Uterus (tissue), 4 donors: ENCODE data around the gene KCNK10. TPM values are rescaled to one million over a fixed set of nuclear protein-coding genes. Genes with fewer than 3 reads are reported as not detected.

ENCODE experiments used
- DNase-seq, 2 donors: peaks; one replicate each; pipeline ENCODE4 v3.0.0-alpha.2; 2019 to 2020
- H3K27ac ChIP-seq, 2 donors: fragments of 200-600 bp; sonication (generic); 1 replicate in 1 of 2; 2 replicates in 1 of 2; pipeline ENCODE4 v1.5.1; 2016 to 2018
- H3K27me3 ChIP-seq, 2 donors: fragments of 200-600 bp; sonication (generic); one replicate each; pipeline ENCODE4 v1.5.1; 2018 to 2019; ENCODE audit warnings: control low read depth in 1 of 2
- H3K36me3 ChIP-seq, 2 donors: fragments of 200-600 bp; sonication (generic); one replicate each; pipeline ENCODE4 v1.5.1; 2019; ENCODE audit warnings: control low read depth in 1 of 2
- H3K4me1 ChIP-seq, 2 donors: fragments of 200-600 bp; sonication (generic); one replicate each; pipeline ENCODE4 v1.5.1; 2018 to 2019; ENCODE audit warnings: control low read depth in 1 of 2
- H3K4me3 ChIP-seq, 2 donors: fragments of 200-600 bp; sonication (generic); 1 replicate in 1 of 2; 2 replicates in 1 of 2; pipeline ENCODE4 v1.5.1; 2018 to 2019; ENCODE audit warnings: mild to moderate bottlenecking in 1 of 2
- H3K9me3 ChIP-seq, 2 donors: fragments of 200-600 bp; sonication (generic); one replicate each; pipeline ENCODE4 v1.5.1; 2019; ENCODE audit warnings: control low read depth in 1 of 2
- POLR2A ChIP-seq, 2 donors: fragments of 450-650 bp; IDR thresholded peaks; one replicate each; pipeline ENCODE4 v1.6.1; 2016; ENCODE audit warnings: antibody characterized with exemption in 2 of 2, mild to moderate bottlenecking in 1 of 2, moderate library complexity in 1 of 2
- intact Hi-C: fragments of 100-400 bp; cut with DNase I; formaldehyde crosslinking; loops from one replicate; pipeline ENCODE4 v1.15.1; 2023; ENCODE audit warnings: low total_unique reads
- total RNA-seq, 4 donors: library from RNA; depleted of rRNA in 3 of 4; stranded (reverse); fragments of >200 nt in 3 of 4; gene quantifications; one replicate each; pipeline versions ENCODE4 v1.1.0 to v1.2.4, GENCODE V29; 2014 to 2023
- TF ChIP-seq, protein P1 (sequence below), 4 experiments: fragments of 200-600 bp in 2 of 4; fragments of 450-650 bp in 2 of 4; sonication (generic) in 2 of 4; IDR thresholded peaks; one replicate each; pipeline ENCODE4 v1.5.1; 2016 to 2019; ENCODE audit warnings: antibody characterized with exemption in 4 of 4, mild to moderate bottlenecking in 2 of 4, moderate library complexity in 1 of 4
- donor health status: DM: yes; HTN: yes; CAD: no.

Gene KCNK10
- total RNA-seq, 4 donors from 2014 or later, result 0.14 TPM; not detected in 3

DNA sequence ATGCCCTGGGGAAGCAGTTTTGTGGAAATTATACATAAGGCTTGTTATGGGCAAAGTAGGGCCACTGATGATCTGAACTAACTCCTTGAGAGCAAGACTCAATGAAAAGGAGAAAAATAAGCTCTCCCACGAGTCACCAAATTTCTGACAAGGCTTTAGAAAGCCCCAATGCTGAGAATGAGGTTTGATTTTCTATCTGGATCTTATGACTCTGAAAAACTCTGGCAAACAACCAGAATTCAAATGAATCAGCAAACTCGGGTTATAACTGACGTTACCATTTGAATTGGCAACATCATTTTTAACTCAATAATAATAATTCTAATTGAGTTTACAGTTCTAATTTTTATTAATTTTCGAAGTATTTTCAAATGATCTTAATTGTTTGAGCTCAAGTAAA lies 79.1 kb downstream of the KCNK10 start:
- no peaks in the 10 kb centered on the region for H3K4me1 ChIP-seq
- no peak for DNase-seq
- H3K27me3 ChIP-seq, result no peaks in the 10 kb centered on the region
- intact Hi-C loops, result no loop called here
- H3K27ac ChIP-seq, result no peak overlapping the region
- H3K4me3 ChIP-seq, result no peak overlapping the region
- TF ChIP-seq POLR2A (IDR thresholded peaks at IDR 0.05), result no peak
- TF ChIP-seq, protein P1, sequence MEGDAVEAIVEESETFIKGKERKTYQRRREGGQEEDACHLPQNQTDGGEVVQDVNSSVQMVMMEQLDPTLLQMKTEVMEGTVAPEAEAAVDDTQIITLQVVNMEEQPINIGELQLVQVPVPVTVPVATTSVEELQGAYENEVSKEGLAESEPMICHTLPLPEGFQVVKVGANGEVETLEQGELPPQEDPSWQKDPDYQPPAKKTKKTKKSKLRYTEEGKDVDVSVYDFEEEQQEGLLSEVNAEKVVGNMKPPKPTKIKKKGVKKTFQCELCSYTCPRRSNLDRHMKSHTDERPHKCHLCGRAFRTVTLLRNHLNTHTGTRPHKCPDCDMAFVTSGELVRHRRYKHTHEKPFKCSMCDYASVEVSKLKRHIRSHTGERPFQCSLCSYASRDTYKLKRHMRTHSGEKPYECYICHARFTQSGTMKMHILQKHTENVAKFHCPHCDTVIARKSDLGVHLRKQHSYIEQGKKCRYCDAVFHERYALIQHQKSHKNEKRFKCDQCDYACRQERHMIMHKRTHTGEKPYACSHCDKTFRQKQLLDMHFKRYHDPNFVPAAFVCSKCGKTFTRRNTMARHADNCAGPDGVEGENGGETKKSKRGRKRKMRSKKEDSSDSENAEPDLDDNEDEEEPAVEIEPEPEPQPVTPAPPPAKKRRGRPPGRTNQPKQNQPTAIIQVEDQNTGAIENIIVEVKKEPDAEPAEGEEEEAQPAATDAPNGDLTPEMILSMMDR (IDR thresholded peaks at IDR 0.05), result no peak
- no peaks in the 10 kb centered on the region for H3K36me3 ChIP-seq
- H3K9me3 ChIP-seq, result no peaks in the 10 kb centered on the region

DNA sequence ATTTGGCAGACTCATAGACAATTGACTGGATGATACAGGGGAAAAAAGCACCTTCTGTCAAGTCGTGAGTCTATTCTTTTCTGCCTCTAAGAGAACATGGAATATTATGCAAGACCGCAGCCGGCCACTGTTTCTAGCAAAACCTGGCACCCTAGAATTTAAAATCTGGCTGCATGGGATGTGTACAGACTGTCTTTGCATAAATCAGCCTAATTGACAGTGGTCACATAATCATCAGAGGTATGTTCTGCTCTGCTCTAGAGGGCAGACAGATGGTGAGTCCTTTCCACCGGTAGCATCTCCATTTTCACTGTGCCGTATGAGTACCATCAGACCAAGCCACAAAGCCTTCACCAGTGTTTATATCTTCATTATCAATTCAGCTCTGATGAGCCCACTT lies 80.6 kb downstream of the KCNK10 start:
- Histone ChIP-seq H3K9me3 (no peaks in the 10 kb centered on the region), H3K27ac (no peak overlapping the region), H3K4me3 (no peak overlapping the region), H3K4me1 (no peaks in the 10 kb centered on the region), H3K27me3 (no peaks in the 10 kb centered on the region), H3K36me3 (no peaks in the 10 kb centered on the region)
- intact Hi-C loops, result no loop called here
- TF ChIP-seq, protein P1 (IDR thresholded peaks at IDR 0.05), result no peak
- TF ChIP-seq POLR2A (IDR thresholded peaks at IDR 0.05), result no peak
- no peak for DNase-seq

DNA sequence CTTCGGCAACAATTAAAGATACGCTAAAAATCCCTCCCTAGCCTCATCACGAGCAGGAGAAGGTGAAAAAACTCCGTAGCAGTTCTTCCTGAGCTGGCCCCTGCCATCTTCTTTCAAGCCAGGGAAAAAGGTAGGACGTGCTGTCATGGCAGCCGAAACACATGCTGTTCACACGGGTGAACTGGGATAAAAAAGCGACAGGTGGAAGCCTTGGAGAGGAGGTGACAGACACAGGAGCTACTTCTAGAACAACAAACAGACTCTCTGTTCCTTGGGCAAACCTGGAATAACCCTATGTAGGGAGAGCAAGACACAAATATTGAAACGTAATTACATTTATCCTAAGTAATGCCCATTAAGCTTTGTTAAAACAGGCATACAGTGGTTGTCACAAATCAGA lies 81.3 kb downstream of the KCNK10 start:
- TF ChIP-seq POLR2A (IDR thresholded peaks at IDR 0.05), result no peak
- TF ChIP-seq, protein P1 (IDR thresholded peaks at IDR 0.05), result no peak

DNA sequence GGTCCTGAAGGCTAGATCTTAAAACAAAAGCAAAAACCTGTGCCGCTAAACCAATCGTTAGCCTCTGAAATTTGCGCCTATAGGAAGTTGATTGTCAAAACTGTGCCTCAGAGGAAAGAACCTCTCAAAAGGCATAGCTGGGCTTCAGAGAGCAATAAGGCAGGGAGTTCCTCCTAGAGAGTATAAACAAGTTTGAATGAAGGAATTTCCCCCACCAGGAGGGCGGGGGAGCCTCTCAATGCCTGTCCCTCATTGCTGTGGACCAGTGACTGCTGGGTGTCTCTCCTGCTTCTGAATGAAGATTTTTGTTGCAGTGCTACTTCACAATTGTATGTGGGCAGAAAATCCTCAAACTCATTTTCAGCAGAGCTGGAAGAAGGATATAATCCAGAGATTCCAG lies 88.6 kb downstream of the KCNK10 start:
- Histone ChIP-seq H3K27ac (no peak overlapping the region), H3K27me3 (no peaks in the 10 kb centered on the region), H3K4me1 (no peaks in the 10 kb centered on the region), H3K9me3 (no peaks in the 10 kb centered on the region), H3K36me3 (no peaks in the 10 kb centered on the region), H3K4me3 (no peak overlapping the region)
- intact Hi-C loops, result no loop called here
- DNase-seq, result no peak
- TF ChIP-seq, protein P1 (IDR thresholded peaks at IDR 0.05), result no peak
- no peak for TF ChIP-seq POLR2A (IDR thresholded peaks at IDR 0.05)

More for the DNA sequence above, 81.3 kb downstream of the KCNK10 start:
- no peaks in the 10 kb centered on the region for H3K36me3 ChIP-seq
- no peaks in the 10 kb centered on the region for H3K27me3 ChIP-seq
- H3K27ac ChIP-seq, result no peak overlapping the region
- intact Hi-C loops, result no loop called here
- no peak for DNase-seq
- H3K4me1 ChIP-seq, result no peaks in the 10 kb centered on the region
- no peaks in the 10 kb centered on the region for H3K9me3 ChIP-seq
- H3K4me3 ChIP-seq, result no peak overlapping the region

DNA sequence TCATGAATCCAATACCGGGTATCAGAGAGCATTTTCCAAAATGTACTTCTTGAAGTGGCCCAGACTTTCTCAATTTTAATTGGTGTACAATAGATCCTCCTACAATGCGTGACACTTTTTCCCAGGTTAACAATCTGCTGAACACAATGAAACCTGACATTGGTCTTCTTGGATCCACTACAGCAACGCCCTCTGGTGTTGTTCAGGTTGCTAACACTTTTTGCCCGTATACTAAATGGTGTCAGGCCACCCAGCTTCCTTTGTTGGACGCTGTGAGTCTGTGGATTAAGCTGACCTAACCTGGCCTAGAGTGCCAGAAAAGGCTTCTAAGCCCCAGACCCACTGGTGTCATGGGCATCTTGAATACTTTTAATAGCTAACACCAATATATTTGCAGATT lies 89.2 kb downstream of the KCNK10 start:
- DNase-seq, result no peak

More for the DNA sequence above, 89.2 kb downstream of the KCNK10 start:
- Histone ChIP-seq H3K27ac (no peak overlapping the region), H3K27me3 (no peaks in the 10 kb centered on the region), H3K4me3 (no peak overlapping the region), H3K4me1 (no peaks in the 10 kb centered on the region), H3K9me3 (no peaks in the 10 kb centered on the region), H3K36me3 (no peaks in the 10 kb centered on the region)
- TF ChIP-seq, protein P1 (IDR thresholded peaks at IDR 0.05), result no peak
- TF ChIP-seq POLR2A (IDR thresholded peaks at IDR 0.05), result no peak
- intact Hi-C loops, result no loop called here
